Daoy (cell line): ENCODE data around the gene CREB5. TPM values are rescaled to one million over a fixed set of nuclear protein-coding genes. Genes with fewer than 3 reads are reported as not detected.
"Not testable (repeated sequence)": the region's sequence is repeated elsewhere in the genome, so short reads cannot be mapped to it uniquely, and the experiment has no call there.

ENCODE experiments used
- DNase-seq: peaks from one replicate; pipeline ENCODE4 v3.0.0-alpha.2; 2015; ENCODE audit warnings: low read depth
- total RNA-seq: library from RNA; depleted of rRNA; stranded (reverse); fragments of >200 nt; shearing (Covaris generic); gene quantifications from 2 replicates; pipeline ENCODE4 v1.2.3, GENCODE V29; 2014

Gene CREB5
- total RNA-seq, 1 experiment from 2014 or later: 12.1 TPM

DNA sequence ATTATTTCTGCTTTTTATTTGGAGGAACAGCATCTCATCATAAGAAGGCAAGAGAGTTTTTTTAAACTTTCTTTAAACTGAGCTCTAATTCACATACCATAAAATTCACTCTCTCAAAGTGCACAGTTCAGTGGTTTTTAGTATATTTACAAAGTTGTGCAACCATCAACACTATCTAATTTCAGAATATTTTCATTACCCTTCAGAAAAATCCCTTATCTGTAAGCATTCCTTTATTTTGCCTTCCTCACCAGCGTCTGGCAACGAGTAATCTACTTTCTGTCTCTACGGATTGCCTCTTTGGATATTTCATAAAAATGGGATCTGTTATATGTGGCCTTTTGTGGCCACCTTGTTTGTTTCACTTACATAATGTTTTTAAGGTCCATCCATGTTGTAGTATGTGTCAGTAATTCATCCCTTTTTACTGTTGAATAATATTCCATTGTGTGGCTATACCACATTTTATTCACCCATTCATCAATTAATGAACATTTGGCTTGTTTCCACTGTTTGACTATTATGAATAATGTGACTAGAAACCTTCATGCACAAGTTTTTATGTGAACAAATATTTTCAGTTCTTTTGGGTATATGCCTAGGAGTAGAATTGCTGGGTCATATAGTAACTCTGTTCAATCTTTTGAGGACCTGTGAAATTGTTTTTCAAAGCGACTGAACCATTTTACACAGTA is 364.3 kb downstream of the CREB5 start:
- DNase-seq: no peak

DNA sequence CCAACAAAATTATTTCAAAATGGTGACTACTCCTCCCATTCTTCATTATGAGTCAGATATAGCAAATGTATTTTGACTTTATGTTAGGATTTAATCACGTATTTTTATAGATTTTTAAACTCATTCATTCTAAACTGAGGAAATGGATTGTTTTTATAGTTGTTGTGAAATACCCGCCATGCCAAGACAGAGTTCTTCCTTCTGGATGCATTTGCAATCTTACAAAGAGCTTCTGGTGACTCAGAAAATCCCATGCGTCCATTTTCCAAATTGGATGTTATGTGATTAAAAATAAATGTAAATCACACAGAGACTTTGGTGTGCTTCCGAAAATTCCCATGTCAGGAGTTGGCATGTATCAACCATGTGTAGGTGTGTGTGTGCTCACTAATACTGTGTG is 366.5 kb downstream of the CREB5 start:
- DNase-seq: no peak

DNA sequence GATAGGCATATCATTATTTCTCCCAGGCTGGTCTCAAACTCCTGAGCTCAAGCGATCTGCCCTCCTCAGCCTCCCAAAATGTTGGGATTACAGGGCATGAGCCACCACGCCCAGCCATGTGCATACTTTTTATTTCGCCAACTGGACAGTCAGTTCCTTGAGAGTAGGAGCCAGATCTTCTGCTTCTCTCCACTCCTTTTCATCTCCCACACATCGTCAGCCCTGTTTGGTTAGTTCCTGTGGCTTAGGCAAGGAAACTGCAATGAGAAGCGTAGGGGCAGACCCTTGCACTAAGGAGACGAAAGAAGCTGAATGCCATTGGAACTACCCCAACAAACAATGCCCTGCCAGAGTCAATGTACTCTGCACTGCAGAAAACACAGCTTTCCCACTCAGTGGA is 367.6 kb downstream of the CREB5 start:
- no peak for DNase-seq

DNA sequence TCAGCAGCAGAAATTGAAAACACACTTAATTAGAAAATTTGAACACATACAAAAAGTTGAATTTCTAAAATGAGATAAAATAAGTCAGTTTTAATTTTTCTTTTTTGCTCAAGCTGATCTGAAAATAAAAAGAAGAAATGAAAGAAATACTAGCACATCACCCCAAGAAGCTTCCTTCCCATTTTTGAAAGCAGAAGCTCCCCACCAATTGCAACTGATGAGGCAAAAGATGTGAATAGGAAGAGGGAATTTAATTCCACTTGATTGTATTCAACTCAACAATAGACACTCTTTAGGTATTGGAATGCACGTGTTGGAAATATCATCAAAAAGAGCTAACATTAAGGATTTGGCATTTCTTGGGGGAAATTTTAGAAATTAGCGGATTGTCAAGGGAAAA is 370.0 kb downstream of the CREB5 start:
- DNase-seq: no peak

DNA sequence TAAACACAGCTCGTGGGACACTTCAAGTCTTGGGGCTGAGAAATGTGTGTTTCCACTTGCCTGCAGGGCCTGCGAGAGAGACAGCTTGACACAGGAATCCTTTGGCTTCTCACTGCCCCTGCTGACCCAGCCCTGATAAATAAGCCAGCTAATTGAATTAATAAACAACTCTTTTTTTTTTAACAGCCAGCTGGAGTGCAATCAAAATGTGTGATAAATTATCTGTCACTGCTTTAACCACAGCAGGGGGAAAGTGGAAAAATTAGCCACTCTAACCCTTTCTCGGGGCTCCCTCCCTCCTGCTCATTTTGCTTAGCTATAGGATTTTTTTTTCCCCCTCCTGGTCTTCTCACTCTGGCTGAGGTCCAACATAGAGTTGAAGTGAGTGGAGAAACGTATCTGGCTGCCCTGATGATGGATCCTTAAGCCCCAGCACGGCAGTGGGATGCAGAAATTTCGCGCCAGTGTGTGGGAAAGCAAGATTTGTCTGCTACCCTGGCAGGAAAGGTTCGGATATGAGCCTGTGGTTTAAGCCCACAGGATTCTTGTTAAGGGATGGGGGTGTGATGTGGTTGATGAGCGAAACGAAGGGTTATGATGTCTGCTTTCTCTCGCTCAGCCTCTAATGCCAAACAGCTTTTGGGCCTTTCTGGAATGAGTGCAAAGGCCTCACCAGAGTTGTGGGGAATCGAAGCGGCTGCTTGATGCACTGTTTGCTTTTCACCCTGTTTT is 372.0 kb downstream of the CREB5 start:
- DNase-seq: peak; percentile 37

DNA sequence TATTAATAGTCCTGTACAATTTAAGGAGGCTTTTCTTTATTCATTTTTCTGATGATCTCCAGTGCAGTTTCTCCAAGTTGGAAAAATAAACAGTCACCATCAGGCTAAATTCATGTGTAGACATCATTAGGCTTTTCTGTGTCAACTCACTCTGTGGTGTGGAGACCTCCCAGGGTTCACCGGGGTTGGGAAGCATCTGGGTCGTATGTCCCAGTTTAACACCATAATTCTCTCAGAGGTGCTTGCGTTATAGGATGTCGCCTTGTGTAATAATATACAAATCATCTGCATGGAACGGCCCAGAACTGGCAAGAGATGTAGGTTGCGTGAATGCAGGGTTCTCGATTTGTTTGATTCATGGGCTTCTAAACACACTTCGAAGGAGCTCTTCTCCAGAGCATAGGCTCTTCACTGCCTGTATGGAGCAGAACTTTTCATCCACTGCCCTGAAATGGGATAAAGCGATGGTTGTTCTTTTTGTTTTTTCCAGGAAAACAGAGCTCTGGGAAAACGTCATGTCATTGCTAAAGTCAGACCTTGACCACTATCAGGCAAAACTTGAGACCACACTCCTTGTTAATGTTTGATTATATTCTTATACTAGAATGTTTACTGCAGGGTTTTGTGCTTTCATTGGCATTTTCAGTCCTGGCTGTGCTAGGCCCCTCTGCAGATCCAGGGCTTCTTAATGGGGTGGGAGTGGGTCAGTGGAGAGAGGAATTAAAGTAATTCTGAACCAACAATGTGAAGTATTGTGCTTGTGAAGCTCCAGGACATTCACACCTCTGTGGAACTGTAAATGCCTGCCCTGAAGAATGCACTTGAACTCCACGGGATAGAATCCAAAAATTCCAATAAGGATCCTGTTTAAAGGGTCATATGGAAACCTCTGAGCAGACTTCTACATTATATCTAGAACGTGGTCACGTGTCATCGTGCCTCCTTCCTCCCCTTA is 373.0 kb downstream of the CREB5 start:
- no peak for DNase-seq

DNA sequence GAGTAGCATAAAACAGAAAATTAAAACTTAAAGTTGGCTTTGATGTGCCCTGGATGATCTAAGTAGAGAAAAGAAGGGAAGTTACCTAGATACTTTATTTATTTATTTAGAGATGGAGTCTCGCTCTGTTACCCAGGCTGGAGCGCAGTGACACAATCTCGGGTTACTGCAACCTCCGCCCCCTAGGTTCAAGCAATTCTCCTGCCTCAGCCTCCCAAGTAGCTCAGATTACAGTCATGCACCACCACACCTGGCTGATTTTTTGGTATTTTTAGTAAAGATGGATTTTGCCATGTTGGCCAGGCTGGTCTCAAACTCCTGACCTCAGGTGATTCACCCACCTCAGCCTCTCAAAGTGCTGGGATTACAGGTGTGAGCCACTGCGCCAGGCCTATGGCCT is 373.8 kb downstream of the CREB5 start:
- not testable (repeated sequence) for DNase-seq

DNA sequence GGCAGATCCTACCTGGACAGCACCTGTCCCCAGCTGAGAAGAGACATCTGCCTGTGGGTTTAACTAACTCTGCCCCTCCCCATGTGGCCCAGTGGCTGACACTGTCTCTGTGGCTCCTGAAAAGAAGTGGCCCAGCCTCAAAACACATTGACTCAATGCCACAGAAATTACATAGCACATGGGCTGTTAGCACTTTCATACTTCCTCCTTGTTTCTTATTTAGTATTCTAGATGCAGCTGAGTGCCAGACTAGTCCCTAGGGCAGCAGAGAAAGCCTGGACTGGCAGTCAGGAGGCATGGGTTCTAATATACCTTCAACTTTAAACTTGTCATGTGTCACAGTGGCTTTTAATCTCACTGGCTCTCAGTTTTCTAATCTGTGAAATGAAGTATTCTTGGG is 374.8 kb downstream of the CREB5 start:
- DNase-seq: no peak

DNA sequence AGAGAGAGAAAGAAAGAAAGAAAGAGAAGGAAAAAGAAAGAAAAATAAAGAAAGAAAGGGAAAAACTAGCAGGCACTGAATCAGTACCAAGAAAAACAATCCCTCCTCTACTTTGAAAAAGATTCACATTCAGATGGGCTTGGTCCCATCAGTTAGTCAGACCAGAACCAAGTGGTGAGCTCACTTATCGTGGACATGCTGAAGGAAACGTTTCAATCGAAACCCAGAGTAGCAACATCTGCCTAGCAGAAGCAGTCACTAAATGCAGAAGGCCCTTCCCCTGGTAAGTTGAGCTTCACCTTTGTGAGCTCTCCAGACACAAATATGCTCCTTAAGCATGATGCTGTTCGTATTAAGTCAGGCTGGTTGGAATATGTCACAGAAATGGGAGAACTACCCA is 378.1 kb downstream of the CREB5 start:
- no peak for DNase-seq

DNA sequence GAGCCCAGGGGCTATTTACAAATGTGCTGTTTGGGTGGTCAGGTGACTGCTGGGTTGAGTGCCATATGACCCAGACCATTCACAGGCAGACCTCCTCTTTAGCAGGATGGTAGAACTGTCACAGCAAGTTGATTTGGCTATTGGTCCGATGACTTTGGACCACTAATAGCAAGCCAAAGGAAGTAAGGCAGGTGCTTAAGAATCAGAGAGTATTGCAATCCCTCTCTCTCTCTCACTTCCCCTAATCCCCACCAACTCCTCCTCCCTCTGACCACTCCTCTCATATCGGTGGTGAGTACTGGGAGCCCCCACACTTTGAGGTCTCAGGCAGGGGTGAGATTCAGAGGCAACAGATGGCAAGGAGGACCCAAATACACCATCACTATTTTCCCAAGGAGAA is 380.5 kb downstream of the CREB5 start:
- no peak for DNase-seq

DNA sequence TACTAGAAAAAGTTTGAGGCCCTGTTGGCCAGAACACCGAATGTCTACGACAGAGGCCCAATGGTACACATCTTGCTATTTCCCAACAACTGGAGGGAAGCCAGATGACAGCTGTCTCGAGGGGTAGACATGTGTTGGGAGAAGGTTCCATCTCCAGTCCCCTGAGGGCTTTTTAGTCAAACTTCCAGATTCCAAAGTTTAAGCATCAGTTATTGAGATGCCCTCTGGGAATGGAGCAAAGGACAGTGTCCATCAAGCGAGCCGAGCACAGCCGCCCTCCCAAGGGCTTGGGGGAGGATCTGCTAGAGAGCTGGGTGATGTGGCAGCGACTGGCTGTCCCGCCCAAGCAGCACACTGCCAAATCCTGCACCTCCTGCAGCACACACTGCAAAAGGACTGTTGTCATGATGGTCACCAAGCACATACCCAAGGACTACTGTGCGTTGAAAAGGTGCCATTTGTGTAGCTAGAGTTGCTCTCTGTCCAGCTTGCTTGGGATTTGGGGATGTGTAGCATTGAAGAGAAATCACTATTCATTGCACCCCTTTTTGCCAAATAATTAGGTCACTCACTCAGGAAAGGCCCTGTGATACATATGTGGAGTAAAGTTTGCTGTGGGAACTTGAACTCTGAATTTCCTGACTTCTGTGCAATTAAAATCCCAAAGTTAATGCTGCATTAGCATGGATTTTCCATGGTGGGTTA is 381.2 kb downstream of the CREB5 start:
- no peak for DNase-seq

DNA sequence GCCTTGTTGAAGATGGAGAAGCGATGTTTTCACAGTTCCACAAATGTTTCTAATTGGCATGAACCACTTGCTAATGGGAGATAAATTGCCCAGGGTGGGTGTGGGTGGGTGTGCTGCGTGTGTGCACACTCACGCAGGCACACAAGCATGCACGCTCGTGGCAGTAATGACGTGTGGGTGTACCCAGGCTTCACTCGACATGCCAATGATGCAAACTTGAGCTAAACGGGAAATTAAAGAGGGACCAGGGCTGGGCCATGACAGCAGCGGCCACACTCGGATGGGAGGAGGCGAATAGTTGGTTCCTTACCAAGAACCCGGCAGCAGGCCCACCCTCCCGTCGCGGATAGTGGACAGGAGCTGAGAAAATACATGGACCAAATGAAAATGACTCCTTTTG is 386.0 kb downstream of the CREB5 start:
- DNase-seq: no peak

DNA sequence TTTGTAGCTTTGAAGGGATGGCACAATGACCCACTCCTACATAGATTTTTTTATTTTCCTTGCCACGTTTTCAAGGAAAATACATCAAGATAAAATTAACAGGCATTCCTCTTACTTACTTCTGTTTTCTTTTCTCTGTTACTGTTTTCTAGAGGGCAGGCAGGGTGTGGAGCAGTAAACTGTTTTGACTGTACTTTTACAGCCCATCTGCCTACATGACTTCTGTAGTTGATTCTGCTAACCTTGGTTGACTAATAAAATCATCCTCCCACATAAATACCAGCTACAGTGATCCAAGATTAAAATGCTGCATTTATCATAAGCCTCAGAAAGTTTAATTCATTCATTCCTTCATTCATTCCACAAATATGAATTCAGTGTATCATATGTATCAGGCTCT is 387.3 kb downstream of the CREB5 start:
- DNase-seq: no peak

DNA sequence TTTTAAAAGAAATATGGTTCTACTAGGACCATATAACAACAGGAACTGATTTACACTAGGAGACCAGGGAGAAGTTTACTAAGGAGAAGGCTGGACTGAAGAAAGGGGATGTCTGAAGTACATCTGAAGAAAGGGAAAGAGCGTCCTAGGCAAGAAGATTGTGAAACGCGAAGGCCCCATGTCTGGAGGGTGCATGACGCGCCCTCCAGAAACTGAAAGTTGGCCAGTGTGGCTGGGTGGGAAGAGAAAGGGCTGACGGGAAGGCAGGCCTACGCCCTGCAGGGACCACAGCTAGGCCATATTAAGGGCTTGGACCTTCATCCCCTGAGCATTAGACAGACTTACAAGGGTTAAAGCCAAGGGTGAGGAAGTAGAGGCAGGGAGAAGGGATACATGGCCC is 387.8 kb downstream of the CREB5 start:
- DNase-seq: no peak

DNA sequence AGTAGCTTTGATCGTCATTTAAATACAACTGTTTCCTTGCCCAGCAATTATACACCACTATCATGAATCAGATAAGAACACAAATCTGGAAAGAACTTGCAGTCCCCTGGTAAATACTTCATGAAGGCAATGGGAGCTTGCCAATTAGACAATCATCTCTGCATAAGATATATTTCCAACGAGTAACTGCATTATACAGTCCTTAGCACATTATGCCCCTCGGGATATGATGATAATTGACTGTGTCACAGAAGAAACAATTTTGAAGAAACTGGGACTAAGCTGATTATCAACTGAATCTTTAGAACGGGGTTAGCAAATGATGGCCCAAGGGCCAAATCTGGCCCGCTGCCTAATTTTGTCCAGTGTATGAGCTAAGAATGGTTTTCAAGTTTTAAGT is 390.1 kb downstream of the CREB5 start:
- no peak for DNase-seq

DNA sequence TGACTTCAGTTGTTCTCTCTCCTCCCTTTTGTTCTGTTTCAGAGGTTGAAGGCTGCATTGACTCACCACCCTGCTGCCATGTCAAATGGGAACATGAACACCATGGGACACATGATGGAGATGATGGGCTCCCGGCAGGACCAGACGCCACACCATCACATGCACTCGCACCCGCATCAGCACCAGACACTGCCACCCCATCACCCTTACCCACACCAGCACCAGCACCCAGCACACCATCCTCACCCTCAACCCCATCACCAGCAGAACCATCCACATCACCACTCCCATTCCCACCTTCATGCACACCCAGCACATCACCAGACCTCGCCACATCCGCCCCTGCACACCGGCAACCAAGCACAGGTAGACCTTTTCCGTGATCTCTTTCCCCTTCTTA is 391.8 kb downstream of the CREB5 start:
- no peak for DNase-seq

DNA sequence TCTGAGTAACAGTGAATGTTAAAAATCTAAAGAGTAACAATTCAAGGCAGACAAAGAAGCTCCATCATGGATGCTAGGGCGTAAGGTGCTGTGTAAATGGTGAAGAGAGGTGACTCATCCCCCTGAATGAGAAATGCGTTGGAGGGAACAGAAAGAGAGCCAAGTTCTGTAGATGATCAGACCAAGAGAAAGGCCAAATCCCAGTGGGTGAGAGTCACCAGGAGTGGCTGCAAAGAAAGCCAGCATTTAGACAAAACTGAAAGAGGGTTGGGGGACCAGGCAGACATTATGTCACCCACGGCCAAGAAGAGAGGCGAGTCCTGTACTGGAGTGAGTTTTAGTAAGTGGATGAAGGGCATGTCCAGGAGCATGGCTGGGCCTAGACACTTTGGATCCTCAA is 392.7 kb downstream of the CREB5 start:
- peak; percentile 88 for DNase-seq

DNA sequence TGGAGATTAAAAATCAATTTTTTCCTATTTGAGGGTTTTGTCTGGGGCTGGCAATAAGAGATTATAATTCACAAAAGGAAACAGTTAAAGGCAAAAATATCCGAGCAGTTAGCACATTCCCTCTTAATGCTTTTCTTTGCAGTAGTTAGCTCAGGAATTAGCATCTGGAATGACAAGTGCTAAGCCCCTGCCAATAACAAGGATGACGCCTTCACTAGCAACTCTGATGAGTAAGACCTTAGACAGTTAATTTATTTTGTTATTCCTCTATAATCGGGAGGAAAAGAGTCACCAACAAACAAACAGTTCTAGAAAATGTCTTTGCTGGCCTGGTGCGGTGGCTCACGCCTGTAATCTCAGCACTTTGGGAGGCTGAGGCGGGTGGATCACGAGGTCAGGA is 394.5 kb downstream of the CREB5 start:
- peak; percentile 29 for DNase-seq

DNA sequence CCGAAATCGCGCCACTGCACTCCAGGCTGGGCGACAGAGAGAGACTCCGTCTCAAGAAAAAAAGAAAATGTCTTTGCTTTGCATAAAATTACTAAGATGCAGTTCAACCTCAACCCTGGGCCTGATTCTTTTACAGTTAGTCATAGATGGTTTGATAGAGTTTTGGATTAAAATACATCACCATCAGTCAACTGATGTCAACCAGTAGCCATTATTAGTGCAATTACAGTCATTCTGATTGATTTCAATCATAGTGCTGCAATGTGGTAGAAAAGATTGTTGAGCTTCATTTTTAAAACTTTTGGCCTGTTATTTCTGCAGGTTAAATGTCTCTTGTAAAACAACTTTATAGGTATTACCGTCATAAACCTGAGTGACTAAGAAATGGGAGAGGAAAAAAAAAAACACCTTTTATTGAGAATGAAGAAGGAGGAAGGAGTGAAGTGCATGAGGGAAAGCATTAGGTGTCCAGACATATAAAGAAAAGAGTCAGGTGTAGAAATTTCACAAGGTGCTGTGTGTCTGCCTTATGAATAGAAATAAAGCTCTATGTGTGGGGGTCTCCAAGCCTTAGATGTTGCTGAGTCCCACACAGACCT is 395.2 kb downstream of the CREB5 start:
- DNase-seq: no peak

DNA sequence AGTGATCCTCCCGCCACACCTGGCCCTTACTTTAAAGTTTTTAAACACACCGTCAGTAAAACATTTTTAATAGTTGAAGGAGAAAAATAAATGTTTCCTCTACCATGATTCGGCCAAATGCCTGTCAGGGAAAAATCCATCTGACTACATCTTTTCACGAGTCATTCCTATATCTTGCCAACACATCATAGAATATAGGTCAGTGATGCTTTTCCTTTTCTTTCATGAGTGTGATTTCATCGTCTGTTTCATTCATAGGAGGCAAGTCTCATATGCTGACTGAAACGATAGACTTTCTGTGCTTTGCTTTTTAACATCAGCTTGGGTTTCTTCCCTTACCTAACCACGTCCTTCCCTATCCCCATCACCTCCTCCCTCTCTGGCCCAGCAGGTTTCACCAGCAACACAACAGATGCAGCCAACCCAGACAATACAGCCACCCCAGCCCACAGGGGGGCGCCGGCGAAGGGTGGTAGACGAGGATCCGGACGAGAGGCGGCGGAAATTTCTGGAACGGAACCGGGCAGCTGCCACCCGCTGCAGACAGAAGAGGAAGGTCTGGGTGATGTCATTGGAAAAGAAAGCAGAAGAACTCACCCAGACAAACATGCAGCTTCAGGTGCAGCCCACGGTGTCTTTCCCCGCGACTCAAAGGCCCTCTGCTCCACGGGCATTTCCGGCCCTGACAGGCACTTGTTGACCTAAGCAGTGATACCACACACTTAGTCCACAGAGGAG is 396.6 kb downstream of the CREB5 start:
- DNase-seq: no peak

DNA sequence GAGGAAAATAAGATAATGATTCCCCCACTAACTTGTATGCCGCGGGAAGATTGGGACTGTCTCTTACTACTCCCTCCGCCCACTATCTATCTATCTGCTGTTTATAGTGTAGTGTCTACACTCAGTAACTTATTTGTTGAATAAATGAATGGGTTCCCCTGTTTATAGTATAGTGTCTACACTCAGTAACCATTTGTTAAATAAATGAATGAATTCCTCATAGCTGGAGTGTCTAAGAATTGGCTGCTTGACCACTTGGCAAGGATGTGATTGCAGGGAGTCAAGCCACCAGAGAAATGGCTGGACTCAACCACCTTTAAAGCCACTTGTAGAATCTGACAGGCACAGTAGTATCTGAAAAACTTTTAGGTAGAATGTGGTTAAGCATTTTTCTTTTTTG is 398.7 kb downstream of the CREB5 start:
- no peak for DNase-seq
